Colonic mucosa (tissue), 4 donors: Measurements from ENCODE around the gene PPM1D. TPM values are rescaled to one million over a fixed set of nuclear protein-coding genes. Genes with fewer than 3 reads are reported as not detected.
"Not testable (repeated sequence)": the region's sequence is repeated elsewhere in the genome, so short reads cannot be mapped to it uniquely, and the experiment has no call there.

Source experiments
- DNase-seq: peaks from one replicate; pipeline ENCODE4 v3.0.0-alpha.2; 2020
- H3K27ac ChIP-seq: fragments of 200-600 bp; one replicate; pipeline ENCODE4 v1.8.0; 2021
- H3K27me3 ChIP-seq: fragments of 200-600 bp; one replicate; pipeline ENCODE4 v1.8.0; 2021
- H3K36me3 ChIP-seq: fragments of 200-600 bp; one replicate; pipeline ENCODE4 v1.8.0; 2021
- H3K4me1 ChIP-seq: fragments of 200-600 bp; one replicate; pipeline ENCODE4 v1.8.0; 2021; ENCODE audit warnings: mild to moderate bottlenecking
- H3K4me3 ChIP-seq: fragments of 200-600 bp; one replicate; pipeline ENCODE4 v1.8.0; 2021
- H3K9ac ChIP-seq, 2 donors: one replicate each; pipeline ENCODE4 v1.7.0; 2013; ENCODE audit warnings: control low read depth in 2 of 2, low read depth in 2 of 2, low read length in 2 of 2
- H3K9me3 ChIP-seq: fragments of 200-600 bp; one replicate; pipeline ENCODE4 v1.8.0; 2021
- intact Hi-C: fragments of 100-400 bp; cut with DNase I; formaldehyde crosslinking; loops from one replicate; pipeline ENCODE4 v1.14.1; 2022
- total RNA-seq, 2 donors: library from RNA; stranded (reverse); fragmentation: NEBNext Ultra II Directional in 1 of 2; extraction: Animal tissue kit (Norgen Biotek cat#: 25700) in 1 of 2; gene quantifications; one replicate each; pipeline ENCODE4 v1.2.1, GENCODE V29; 2021
- TF ChIP-seq, protein P1 (sequence below): fragments of 200-600 bp; IDR thresholded peaks from one replicate; pipeline ENCODE4 v1.8.0; 2022; ENCODE audit warnings: antibody characterized with exemption, mild to moderate bottlenecking
- donor health status: healthy.
- donor health status: DM: no; HTN: no; CAD: no.
- donor health status: DM: no; HTN: no; CAD: no.

PPM1D gene
- total RNA-seq, 2 donors from 2014 or later: 21.2 to 22.8 TPM

DNA sequence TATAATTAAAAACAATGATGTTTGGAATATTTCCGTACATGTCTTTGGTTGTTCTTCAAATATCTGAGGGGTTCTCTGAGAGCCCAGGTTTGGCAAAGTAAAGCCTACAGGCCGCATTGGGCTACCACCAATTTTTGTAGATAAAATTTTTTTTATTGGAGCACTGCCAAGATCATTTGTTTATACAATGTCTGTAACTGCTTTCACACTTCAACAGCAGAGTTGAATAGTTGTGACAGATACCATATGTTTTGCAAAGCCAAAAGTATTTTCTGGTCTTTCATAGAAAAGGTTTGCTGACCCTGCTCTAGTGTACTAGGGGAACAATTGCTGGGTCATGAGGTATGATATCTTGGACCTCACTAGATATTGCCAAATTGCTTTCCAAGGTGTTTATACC, 10.5 kb downstream of the PPM1D start:
- Histone ChIP-seq H3K4me3 (no peak overlapping the region), H3K27ac (no peak overlapping the region), H3K27me3 (no peaks in the 10 kb centered on the region), H3K9ac (no peak overlapping the region), H3K4me1 (no peaks in the 10 kb centered on the region), H3K36me3 (no peaks in the 10 kb centered on the region), H3K9me3 (no peaks in the 10 kb centered on the region)
- TF ChIP-seq, protein P1, sequence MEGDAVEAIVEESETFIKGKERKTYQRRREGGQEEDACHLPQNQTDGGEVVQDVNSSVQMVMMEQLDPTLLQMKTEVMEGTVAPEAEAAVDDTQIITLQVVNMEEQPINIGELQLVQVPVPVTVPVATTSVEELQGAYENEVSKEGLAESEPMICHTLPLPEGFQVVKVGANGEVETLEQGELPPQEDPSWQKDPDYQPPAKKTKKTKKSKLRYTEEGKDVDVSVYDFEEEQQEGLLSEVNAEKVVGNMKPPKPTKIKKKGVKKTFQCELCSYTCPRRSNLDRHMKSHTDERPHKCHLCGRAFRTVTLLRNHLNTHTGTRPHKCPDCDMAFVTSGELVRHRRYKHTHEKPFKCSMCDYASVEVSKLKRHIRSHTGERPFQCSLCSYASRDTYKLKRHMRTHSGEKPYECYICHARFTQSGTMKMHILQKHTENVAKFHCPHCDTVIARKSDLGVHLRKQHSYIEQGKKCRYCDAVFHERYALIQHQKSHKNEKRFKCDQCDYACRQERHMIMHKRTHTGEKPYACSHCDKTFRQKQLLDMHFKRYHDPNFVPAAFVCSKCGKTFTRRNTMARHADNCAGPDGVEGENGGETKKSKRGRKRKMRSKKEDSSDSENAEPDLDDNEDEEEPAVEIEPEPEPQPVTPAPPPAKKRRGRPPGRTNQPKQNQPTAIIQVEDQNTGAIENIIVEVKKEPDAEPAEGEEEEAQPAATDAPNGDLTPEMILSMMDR: no peak
- no peak for DNase-seq
- intact Hi-C loops: no loop called here

DNA sequence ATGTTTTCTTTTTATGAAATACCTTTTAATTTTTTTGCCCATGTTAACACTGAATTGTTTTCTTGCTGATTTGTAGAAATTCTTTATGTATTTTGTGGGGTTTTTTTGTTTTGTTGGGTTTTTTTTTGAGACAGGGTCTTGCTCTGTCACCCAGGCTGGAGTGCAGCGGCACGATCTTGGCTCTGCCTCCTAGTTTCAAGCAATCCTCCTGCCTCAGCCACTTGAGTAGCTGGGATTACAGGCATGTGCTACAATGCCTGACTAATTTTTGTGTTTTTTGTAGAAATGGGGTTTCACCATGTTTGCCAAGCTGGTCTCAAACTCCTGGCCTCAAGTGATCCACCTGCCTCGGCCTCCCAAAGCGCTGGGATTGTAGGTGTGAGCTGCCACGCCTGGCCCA, 11.3 kb downstream of the PPM1D start:
- H3K9ac ChIP-seq, H3K27me3 ChIP-seq, H3K4me3 ChIP-seq, intact Hi-C loops, H3K27ac ChIP-seq, DNase-seq, H3K4me1 ChIP-seq, H3K9me3 ChIP-seq, H3K36me3 ChIP-seq: not testable (repeated sequence)

DNA sequence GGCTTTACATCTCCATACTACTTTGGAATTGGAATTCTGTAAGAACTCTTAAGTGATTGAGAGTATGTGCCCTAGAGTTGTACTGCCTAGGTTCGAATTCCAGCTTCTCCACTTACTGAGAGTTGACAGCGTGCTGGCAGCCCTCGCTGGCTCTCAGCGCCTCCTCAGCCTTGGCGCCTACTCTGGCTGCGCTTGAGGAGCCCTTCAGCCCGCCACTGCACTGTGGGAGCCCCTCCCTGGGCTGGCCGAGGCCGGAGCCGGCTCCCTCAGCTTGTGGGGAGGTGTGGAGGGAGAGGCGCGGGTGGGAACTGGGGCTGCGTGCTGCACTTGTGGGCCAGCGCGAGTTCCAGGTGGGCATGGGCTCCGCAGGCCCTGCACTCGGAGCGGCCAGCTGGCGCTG, 13.3 kb downstream of the PPM1D start:
- H3K27ac ChIP-seq: no peak overlapping the region
- no peak overlapping the region for H3K9ac ChIP-seq
- intact Hi-C loops: no loop called here
- H3K36me3 ChIP-seq: no peaks in the 10 kb centered on the region
- no peaks in the 10 kb centered on the region for H3K9me3 ChIP-seq
- H3K4me3 ChIP-seq: no peak overlapping the region
- TF ChIP-seq, protein P1: no peak
- no peaks in the 10 kb centered on the region for H3K4me1 ChIP-seq
- H3K27me3 ChIP-seq: no peaks in the 10 kb centered on the region
- DNase-seq: no peak

DNA sequence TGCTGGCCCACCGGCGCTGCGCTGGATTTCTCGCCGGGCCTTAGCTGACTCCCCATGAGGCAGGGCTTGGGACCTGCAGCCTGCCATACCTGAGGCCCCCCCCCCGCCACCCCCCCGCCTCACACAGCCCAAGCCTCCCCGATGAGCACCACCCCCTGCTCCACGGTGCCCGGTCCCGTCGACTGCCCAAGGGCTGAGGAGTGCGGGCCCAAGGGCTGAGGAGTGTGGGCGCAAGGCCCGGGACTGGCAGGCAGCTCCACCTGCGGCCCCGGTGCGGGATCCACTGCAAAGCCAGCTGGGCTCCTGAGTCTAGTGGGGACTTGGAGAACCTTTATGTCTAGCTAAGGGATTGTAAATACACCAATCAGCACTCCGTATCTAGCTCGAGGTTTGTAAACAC, 13.8 kb downstream of the PPM1D start:
- H3K4me3 ChIP-seq, H3K36me3 ChIP-seq, H3K27me3 ChIP-seq, intact Hi-C loops, H3K4me1 ChIP-seq, H3K9me3 ChIP-seq, H3K27ac ChIP-seq, H3K9ac ChIP-seq, DNase-seq: not testable (repeated sequence)

DNA sequence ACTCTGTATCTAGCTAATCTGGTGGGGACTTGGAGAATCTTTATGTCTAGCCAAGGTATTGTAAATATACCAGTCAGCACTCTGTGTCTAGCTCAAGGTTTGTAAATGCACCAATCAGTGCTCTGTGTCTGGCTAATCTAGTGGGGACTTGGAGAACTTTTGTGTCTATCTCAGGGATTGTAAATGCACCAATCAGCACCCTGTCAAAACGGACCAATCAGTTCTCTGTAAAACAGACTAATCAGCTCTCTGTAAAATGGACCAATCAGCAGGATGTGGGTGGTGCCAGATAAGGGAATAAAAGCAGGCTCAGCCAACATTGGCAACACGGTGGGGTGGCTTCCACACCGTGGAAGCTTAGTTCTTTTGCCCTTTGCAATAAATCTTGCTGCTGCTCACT, 14.3 kb downstream of the PPM1D start:
- H3K27me3 ChIP-seq, H3K9ac ChIP-seq, H3K4me1 ChIP-seq, H3K36me3 ChIP-seq, intact Hi-C loops, H3K27ac ChIP-seq, DNase-seq, H3K4me3 ChIP-seq, H3K9me3 ChIP-seq: not testable (repeated sequence)

DNA sequence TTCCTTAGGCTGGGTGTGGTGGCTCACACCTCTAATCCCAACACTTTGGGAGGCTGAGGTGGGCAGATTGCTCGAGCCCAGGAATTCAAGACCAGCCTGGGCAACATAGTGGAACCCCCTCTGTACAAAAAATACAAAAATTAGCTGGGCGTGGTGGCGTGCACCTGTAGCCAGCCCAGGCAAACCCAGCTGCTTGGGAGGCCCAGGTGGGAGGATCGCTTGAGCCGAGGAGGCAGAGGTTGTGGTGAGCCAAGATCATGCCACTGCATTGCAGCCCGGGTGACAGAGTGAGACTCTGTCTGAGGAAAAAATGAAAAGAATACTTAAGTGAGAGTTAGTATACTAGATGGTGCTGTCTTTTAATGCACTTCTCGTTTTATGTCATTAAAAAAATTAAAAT, 15.1 kb downstream of the PPM1D start:
- DNase-seq: no peak
- H3K9me3 ChIP-seq: no peaks in the 10 kb centered on the region
- no peaks in the 10 kb centered on the region for H3K4me1 ChIP-seq
- H3K4me3 ChIP-seq: no peak overlapping the region
- no peaks in the 10 kb centered on the region for H3K36me3 ChIP-seq
- no peak overlapping the region for H3K9ac ChIP-seq
- TF ChIP-seq, protein P1: no peak
- H3K27ac ChIP-seq: no peak overlapping the region
- no peaks in the 10 kb centered on the region for H3K27me3 ChIP-seq
- intact Hi-C loops: no loop called here

DNA sequence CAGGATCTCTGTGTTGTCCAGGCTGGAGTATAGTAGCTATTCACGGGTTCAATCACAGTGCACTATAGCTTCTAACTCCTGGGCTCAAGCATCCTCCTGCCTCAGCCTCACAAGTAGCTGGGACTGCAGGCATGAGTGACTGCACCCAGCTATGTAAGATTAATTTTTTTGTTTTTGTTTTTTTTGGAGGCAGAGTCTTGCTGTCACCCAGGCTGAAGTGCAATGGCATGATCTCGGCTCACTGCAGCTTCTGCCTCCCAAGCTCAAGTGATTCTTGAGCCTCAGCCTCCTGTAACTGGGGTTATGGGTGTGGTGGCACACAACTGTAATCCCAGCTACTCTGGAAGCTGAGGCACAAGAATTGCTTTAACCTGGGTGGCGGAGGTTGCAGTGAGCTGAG, 15.8 kb downstream of the PPM1D start:
- H3K9me3 ChIP-seq: no peaks in the 10 kb centered on the region
- no peaks in the 10 kb centered on the region for H3K4me1 ChIP-seq
- no peak overlapping the region for H3K9ac ChIP-seq
- intact Hi-C loops: no loop called here
- no peak for DNase-seq
- no peak overlapping the region for H3K27ac ChIP-seq
- no peaks in the 10 kb centered on the region for H3K27me3 ChIP-seq
- TF ChIP-seq, protein P1: no peak
- no peaks in the 10 kb centered on the region for H3K36me3 ChIP-seq
- H3K4me3 ChIP-seq: no peak overlapping the region
